Uterus (tissue), 2 donors: ENCODE results near the gene ANXA2R.

Experiments used
- POLR2A ChIP-seq, 2 donors: fragments of 450-650 bp; IDR thresholded peaks; one replicate each; pipeline ENCODE4 v1.6.1; 2016; ENCODE audit warnings: antibody characterized with exemption in 2 of 2, mild to moderate bottlenecking in 1 of 2, moderate library complexity in 1 of 2
- TF ChIP-seq, protein P1 (sequence below), 4 experiments: fragments of 200-600 bp in 2 of 4; fragments of 450-650 bp in 2 of 4; sonication (generic) in 2 of 4; IDR thresholded peaks; one replicate each; pipeline ENCODE4 v1.5.1; 2016 to 2019; ENCODE audit warnings: antibody characterized with exemption in 4 of 4, mild to moderate bottlenecking in 2 of 4, moderate library complexity in 1 of 4

DNA sequence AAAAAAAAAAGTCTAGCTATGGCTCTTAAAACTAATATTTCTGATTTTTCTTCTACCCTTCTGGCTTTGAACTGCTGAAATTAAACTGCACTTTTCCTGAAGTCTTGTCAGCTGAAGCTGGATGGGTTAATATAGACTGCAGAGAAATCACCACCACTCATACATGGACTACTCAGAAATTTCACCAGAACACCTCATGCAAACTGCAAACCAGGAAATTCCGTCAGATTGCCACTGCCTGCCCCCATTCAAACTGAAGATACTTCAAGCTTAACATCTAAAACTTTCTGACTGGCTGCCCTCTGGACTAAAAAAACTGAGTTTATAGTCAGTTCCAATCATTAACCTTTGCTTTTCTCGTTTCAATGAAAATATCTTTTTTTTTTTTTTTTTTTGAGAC is 11.6 kb upstream of the ANXA2R start:
- TF ChIP-seq, protein P1, sequence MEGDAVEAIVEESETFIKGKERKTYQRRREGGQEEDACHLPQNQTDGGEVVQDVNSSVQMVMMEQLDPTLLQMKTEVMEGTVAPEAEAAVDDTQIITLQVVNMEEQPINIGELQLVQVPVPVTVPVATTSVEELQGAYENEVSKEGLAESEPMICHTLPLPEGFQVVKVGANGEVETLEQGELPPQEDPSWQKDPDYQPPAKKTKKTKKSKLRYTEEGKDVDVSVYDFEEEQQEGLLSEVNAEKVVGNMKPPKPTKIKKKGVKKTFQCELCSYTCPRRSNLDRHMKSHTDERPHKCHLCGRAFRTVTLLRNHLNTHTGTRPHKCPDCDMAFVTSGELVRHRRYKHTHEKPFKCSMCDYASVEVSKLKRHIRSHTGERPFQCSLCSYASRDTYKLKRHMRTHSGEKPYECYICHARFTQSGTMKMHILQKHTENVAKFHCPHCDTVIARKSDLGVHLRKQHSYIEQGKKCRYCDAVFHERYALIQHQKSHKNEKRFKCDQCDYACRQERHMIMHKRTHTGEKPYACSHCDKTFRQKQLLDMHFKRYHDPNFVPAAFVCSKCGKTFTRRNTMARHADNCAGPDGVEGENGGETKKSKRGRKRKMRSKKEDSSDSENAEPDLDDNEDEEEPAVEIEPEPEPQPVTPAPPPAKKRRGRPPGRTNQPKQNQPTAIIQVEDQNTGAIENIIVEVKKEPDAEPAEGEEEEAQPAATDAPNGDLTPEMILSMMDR (IDR thresholded peaks at IDR 0.05), result no peak
- no peak for TF ChIP-seq POLR2A (IDR thresholded peaks at IDR 0.05)
